Germinal center (tissue), 1 donor: Measurements from ENCODE around the gene MYO1A.

Experiments used
- DNase-seq: peaks from one replicate; pipeline ENCODE4 v3.0.0; 2012; ENCODE audit warnings: mixed read lengths, low spot score

MYO1A gene

GRCh38 chr12:57049890-57050289 lies at the start of gene MYO1A:
Gene MYO1A (minus strand): TSS chr12:57050129. CDS start chr12:57048323, 1,806 bp downstream.
- DNase-seq = no peak

- peak; percentile 1 for DNase-seq
These were observed 49.3 kb upstream of the MYO1A start for GRCh38 chr12:57099047-57099714.

- peak; percentile 0 for DNase-seq
These were observed 48.6 kb upstream of the MYO1A start for GRCh38 chr12:57098546-57098945.

GRCh38 chr12:57097554-57097835 lies 47.6 kb upstream of the MYO1A start:
- no peak for DNase-seq

GRCh38 chr12:57096748-57097553 lies 47.0 kb upstream of the MYO1A start:
- peak; percentile 0 for DNase-seq

GRCh38 chr12:57096099-57096572 lies 46.2 kb upstream of the MYO1A start:
- no peak for DNase-seq

- DNase-seq = peak; percentile 3
These were observed 45.5 kb upstream of the MYO1A start for GRCh38 chr12:57095440-57095839.

- no peak for DNase-seq
These were observed 44.6 kb upstream of the MYO1A start for GRCh38 chr12:57094208-57095160.

GRCh38 chr12:57093415-57094207 lies 43.7 kb upstream of the MYO1A start:
- DNase-seq = peak; percentile 85

GRCh38 chr12:57092876-57093414 lies 43.0 kb upstream of the MYO1A start:
- no peak for DNase-seq

- DNase-seq = peak; percentile 2
These were observed 42.6 kb upstream of the MYO1A start for GRCh38 chr12:57092529-57092862.

- DNase-seq = peak; percentile 1
These were observed 42.0 kb upstream of the MYO1A start for GRCh38 chr12:57091638-57092528.

- DNase-seq = no peak
These were observed 41.2 kb upstream of the MYO1A start for GRCh38 chr12:57090924-57091637.

- no peak for DNase-seq
These were observed 40.6 kb upstream of the MYO1A start for GRCh38 chr12:57090490-57090889.

- peak; percentile 50 for DNase-seq
These were observed 39.6 kb upstream of the MYO1A start for GRCh38 chr12:57089271-57090245.

- peak; percentile 95 for DNase-seq
These were observed 38.7 kb upstream of the MYO1A start, which contains the start of gene NAB2 for GRCh38 chr12:57088354-57089270. Gene NAB2 (plus strand): TSS chr12:57089114. CDS start chr12:57089272, 158 bp downstream.

- peak; percentile 74 for DNase-seq
These were observed 37.9 kb upstream of the MYO1A start for GRCh38 chr12:57087691-57088353.
